HepG2 (cell line): ENCODE results near the gene TMEM59.

Experiments
- CREM ChIP-seq, 2 experiments: sonication (generic) in 1 of 2; formaldehyde crosslinking in 1 of 2; IDR thresholded peaks; 2 replicates each; pipeline versions ENCODE4 v1.4.0 to v1.6.1; 2016 to 2020; ENCODE audit warnings: antibody characterized with exemption in 1 of 2, mild to moderate bottlenecking in 1 of 2, missing genetic modification reagents in 1 of 2
- FOSL1 ChIP-seq: sonication (generic); formaldehyde crosslinking; IDR thresholded peaks from 2 replicates; pipeline ENCODE4 v1.9.0; 2021; ENCODE audit warnings: missing genetic modification reagents, borderline replicate concordance
- GTF2F1 ChIP-seq: fragments of 150-350 bp; IDR thresholded peaks from 2 replicates; pipeline ENCODE4 v1.6.1; 2014; ENCODE audit warnings: low read length
- POLR2AphosphoS2 ChIP-seq: IDR thresholded peaks from 2 replicates; pipeline ENCODE4 v1.6.1; 2011; ENCODE audit warnings: low read depth, low read length, improper control_type of control experiment
- SRY ChIP-seq: sonication (generic); formaldehyde crosslinking; IDR thresholded peaks from 2 replicates; pipeline ENCODE4 v1.8.0; 2022; ENCODE audit warnings: mild to moderate bottlenecking, missing genetic modification reagents
- TF ChIP-seq, protein P1 (sequence below): IDR thresholded peaks from 2 replicates; pipeline ENCODE4 v1.6.1; 2018; ENCODE audit warnings: missing genetic modification reagents
- TF ChIP-seq, protein P2 (sequence below): sonication (generic); formaldehyde crosslinking; conservative IDR thresholded peaks from 2 replicates; pipeline ENCODE4 v1.4.0; 2020; ENCODE audit warnings: mild to moderate bottlenecking, missing genetic modification reagents, moderate library complexity

DNA sequence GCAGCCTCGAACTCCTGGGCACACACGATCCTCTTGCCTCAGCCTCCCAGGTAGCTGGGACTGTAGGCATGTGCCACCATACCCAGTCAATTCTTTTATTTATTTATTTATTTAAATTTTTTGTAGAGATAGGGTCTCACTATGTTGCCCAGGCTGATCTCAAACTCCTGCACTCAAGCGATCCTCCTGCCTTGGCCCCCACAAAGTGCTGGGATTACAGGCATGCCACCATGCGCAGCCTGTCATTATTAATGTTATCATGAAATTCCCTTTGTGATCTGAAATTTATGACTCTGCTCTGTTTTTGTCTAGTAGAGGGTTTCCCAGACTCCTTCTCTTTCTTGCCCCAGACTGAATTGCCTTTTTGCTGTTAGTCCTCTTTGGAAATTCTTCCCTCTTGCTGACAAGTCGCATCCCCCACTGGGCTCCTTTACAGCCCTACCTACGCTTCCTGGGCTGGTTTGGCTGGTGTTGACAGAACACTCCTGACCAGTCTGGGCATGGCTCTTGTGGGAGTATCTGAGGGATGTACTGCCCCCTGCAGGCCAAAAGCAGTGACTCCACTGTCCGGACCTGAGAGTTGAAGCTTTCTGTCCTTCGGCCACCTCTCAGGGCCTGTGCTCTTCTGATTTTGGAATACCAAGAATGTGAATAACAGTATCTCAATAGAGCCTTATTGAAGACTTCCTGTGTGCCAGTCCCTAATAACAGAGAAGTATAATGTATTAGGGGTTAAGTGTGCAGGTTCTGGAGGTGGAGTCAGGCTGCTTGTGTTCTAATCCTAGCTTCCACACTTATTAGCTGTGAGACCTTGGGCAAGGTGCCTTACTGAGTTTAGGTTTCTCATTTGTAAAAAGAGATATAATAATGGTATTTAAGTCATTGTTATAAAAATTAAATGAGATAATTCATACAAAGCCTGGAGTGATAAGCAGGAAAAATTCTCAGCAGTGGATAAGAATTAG lies 28.6 kb upstream of the TMEM59 start:
- TF ChIP-seq, protein P1, sequence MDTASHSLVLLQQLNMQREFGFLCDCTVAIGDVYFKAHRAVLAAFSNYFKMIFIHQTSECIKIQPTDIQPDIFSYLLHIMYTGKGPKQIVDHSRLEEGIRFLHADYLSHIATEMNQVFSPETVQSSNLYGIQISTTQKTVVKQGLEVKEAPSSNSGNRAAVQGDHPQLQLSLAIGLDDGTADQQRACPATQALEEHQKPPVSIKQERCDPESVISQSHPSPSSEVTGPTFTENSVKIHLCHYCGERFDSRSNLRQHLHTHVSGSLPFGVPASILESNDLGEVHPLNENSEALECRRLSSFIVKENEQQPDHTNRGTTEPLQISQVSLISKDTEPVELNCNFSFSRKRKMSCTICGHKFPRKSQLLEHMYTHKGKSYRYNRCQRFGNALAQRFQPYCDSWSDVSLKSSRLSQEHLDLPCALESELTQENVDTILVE (CRISPR knock-in tag): no peak
- TF ChIP-seq CREM (IDR thresholded peaks at IDR 0.05) (no peak), CREM (CRISPR knock-in tag; IDR thresholded peaks at IDR 0.05) (no peak), POLR2AphosphoS2 (no peak), FOSL1 (CRISPR knock-in tag) (no peak), SRY (CRISPR knock-in tag) (no peak), GTF2F1 (no peak)
- TF ChIP-seq, protein P2, sequence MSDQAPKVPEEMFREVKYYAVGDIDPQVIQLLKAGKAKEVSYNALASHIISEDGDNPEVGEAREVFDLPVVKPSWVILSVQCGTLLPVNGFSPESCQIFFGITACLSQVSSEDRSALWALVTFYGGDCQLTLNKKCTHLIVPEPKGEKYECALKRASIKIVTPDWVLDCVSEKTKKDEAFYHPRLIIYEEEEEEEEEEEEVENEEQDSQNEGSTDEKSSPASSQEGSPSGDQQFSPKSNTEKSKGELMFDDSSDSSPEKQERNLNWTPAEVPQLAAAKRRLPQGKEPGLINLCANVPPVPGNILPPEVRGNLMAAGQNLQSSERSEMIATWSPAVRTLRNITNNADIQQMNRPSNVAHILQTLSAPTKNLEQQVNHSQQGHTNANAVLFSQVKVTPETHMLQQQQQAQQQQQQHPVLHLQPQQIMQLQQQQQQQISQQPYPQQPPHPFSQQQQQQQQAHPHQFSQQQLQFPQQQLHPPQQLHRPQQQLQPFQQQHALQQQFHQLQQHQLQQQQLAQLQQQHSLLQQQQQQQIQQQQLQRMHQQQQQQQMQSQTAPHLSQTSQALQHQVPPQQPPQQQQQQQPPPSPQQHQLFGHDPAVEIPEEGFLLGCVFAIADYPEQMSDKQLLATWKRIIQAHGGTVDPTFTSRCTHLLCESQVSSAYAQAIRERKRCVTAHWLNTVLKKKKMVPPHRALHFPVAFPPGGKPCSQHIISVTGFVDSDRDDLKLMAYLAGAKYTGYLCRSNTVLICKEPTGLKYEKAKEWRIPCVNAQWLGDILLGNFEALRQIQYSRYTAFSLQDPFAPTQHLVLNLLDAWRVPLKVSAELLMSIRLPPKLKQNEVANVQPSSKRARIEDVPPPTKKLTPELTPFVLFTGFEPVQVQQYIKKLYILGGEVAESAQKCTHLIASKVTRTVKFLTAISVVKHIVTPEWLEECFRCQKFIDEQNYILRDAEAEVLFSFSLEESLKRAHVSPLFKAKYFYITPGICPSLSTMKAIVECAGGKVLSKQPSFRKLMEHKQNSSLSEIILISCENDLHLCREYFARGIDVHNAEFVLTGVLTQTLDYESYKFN (CRISPR knock-in tag): peak; percentile 55; the same call in 1 of the 2 replicates
